ENCODE measurements around the gene C16orf87.
"Not testable (repeated sequence)": the region's sequence is repeated elsewhere in the genome, so short reads cannot be mapped to it uniquely, and the experiment has no call there.

The C16orf87 gene

DNA sequence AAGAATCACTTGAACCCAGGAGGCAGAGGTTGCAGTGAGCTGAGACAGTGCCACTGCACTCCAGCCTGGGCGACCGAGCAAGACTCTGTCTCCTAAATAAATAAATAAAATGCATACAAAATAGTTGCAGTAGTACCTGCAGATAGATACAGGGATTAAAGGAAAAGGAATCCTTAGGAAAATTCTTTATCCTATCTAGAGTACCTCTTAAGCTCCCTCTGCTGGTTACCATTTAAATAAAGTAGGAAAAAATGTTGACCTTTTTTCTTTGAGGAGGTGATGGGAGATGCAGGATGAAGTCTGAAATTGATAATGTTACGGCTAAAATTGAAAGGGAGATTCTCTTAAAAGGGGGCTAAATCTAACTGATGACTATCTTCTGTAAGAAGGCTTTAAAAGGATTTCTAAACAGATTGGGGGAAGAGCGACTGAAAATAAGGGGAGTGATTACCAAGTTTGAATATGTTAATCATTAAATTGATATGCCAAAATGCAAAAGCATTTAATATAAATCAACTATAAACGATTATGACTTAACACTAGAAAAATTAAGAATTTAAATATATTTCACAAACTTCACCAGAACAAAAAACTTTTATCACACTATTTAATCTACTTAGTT, 29.4 kb downstream of the C16orf87 start:
- FAIRE-seq (peak; percentile 50), DNase-seq (ENCODE audit: insufficient read length, low spot score) (no peak)
- TF ChIP-seq POLR2A (IDR thresholded peaks at IDR 0.05; ENCODE audit: low read depth, low read length): no peak

DNA sequence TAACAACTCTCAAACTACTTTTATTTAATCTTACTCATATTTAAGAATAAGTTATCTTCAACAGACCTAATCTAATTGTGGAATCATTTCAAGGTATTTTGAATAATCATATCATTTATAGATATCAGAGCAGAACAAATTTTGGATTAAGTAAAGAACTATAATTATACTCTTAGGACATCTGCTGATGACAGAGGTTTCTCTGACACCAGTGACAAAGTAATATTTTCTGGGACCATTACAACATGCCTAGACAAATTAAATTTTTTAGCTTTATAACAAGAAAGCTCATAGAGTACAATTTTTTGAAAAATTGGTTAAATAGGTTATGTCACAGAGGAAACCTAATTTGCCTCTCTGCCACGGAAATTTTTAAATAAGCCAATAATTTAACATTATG, 30.5 kb downstream of the C16orf87 start:
- FAIRE-seq (no peak), DNase-seq (ENCODE audit: insufficient read length, low spot score) (no peak)
- no peak for TF ChIP-seq POLR2A (IDR thresholded peaks at IDR 0.05; ENCODE audit: low read depth, low read length)

DNA sequence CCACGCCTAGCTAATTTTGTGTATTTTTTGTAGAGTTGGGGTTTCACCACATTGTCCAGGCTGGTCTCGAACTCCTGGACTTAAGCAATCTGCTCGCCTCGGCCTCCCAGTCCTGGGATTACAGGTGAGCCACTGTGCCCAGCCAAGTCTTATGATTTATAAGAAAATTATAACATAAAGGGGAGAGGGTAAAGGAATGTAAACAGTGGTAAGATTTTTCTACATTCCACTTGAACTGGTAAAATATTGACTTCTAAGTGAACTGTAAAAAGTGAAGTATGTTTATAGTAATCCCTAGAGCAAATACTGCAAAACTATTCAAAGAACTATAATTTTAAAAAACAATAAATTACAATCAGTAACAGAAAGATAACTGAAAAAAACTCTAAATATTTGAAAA, 33.5 kb downstream of the C16orf87 start:
- DNase-seq (ENCODE audit: insufficient read length, low spot score) (no peak), FAIRE-seq (no peak)
- TF ChIP-seq POLR2A (IDR thresholded peaks at IDR 0.05; ENCODE audit: low read depth, low read length): no peak

DNA sequence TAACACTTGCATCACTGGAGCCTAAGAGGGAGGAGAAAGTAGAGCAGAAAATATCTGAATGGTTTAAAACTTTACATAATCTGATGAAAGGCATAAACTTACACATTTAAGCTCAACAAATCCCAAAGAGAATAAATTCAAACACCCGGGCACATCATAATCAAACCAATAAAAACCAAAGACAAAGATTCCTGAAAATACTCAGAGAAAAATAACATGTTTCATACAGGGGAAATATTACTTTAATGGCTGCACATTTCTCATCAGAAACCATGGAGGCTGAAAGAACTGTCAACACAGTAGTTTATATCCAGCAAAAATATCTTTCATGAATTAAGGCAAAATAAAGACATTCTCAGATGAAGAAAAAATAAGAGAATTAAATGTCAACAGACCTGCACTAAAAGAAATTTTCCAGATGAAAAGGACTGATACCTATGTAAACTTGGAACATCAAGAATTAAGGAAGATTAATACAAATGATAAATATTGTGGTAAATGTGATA, 34.2 kb downstream of the C16orf87 start:
- TF ChIP-seq POLR2A (IDR thresholded peaks at IDR 0.05; ENCODE audit: low read depth, low read length): no peak
- DNase-seq (ENCODE audit: insufficient read length, low spot score) (no peak), FAIRE-seq (no peak)

DNA sequence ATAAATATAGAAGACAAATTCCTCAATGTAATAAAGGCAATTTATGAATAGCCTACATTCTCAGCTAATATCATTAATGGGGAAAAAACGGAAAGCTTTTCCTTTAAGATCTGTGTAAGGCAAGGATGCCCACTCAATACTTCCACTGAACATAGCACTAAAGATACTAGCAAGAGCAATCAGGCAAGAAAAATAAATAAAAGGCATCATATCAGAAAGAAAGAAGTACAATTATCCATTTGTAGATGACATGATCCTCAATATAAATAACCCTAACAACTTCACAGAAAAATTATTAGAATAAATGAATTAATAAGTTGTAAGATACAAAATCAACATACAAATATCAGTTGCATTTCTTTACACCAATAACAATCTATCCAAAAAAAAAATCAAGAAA, 37.1 kb downstream of the C16orf87 start:
- DNase-seq (ENCODE audit: insufficient read length, low spot score): no peak
- no peak for FAIRE-seq
- no peak for TF ChIP-seq POLR2A (IDR thresholded peaks at IDR 0.05; ENCODE audit: low read depth, low read length)

DNA sequence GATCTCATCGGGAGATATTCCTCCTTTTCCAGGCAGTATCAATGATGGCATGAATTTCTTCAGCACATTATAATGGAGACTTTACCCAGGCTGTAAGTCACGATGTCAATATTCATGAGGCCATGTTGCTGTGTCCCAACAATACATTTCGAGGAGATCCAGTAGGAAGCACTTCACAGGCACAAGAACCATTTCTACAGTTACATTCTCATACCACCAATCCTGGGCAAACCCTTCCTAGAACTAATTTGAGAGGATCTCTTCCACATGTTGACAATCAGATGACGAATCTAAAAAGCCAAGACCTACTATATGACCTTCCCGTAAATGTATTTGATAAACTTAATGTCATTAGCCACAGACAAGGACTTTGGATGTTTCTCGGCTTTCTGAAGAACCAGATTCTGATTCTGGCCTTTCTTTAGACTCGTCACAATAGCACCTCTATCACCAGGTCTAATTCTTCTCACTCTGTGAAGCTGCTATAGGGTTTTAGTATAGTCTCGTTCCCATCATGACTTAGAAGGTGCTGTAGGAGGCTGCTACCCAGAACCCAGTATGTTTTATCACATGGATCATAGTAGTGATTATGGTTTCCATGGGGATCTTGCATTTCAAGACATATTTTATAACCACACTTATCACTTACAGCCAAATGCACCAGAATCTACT, 40.2 kb downstream of the C16orf87 start:
- no peak for TF ChIP-seq POLR2A (IDR thresholded peaks at IDR 0.05; ENCODE audit: low read depth, low read length)
- no peak for DNase-seq (ENCODE audit: insufficient read length, low spot score)
- peak; percentile 70 for FAIRE-seq

DNA sequence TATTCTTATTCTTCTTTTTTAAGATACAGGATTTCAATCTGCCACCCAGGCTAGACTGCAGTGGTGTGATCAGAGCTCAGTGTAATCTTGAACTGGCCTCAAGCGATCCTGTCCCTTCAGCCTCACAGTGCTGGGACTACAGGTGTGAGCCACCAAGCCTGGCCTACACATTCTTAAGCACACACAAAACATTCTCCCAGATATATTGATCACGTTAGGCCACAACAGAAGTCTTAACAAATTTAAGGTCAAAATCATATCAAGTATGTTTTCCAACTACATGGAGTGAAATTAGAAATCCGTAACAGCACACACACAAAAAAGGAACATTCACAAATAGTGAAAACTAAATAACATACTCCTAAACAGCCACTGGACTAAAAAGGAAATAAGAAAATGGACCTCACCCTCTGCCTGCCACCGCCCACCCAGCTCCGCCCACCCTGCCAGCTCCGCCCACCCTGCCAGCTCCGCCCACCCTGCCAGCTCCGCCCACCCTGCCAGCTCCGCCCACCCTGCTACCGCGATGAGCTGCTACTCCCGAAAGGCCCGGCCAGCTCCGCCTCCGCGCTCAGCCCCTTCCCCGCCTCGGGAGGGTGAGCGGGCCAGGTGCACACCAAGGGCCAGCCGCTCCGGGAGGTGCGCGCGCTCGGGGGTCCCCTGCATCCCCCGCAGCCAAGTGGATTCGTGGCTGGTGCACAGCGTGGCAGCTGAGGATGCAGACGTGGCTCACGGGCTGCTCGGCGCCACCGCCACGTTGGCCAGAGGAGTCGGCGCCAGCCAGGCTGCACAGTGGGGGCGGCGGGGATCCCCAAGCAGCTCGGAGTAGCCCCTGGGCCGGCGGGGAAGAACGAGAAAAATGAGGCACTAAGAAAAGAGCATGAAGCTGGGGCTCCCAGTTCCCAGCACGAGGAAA, 41.2 kb downstream of the C16orf87 start:
- TF ChIP-seq POLR2A (IDR thresholded peaks at IDR 0.05; ENCODE audit: low read depth, low read length): peak; percentile 80
- FAIRE-seq (peak; percentile 68), DNase-seq (ENCODE audit: insufficient read length, low spot score) (peak; percentile 78)

DNA sequence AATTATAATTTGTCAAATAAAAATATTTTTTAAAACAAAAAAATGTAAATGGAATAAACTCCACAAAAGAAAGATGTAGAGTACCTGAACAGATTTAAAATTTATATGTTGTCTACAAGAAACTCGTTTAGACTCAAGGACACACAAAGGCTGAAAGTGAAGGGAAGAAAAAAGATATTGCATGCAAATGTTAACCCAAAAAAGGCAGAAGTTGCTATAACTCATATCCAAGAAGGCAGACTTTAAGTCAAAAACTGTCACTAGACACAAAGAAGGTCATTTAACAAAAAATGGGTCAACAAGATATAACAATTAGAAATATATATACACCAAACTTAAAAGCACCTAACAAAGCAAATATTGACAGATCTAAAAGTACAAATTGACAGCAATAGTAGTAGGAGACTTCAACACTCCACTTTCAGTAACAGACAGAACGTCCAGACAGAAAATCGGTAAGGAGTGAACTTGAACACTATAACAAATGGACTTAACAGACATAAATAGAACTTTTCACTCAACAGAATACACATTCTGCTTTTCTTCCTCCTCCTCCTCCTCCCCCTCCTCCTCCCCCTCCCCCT, 42.0 kb downstream of the C16orf87 start:
- peak; percentile 33 for FAIRE-seq
- no peak for DNase-seq (ENCODE audit: insufficient read length, low spot score)
- TF ChIP-seq POLR2A (IDR thresholded peaks at IDR 0.05; ENCODE audit: low read depth, low read length): no peak

DNA sequence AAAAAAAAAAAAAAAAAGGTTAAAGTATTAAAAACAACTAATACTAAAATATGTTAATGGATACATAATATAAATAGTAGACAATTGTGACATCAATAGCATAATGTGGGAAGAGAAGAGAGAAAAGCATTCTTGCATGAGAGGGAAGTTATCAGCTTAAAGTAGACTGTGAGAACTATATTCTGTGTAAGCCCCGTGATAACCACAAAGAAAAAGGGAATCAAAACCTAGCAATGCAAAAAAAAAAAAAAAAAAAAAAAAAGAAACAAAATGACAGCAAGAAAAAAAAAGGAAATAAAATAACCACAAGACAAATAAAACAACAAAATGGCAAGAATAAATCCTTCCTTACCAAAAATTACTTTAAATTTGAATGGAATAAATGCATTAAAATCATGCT, 43.1 kb downstream of the C16orf87 start:
- DNase-seq (ENCODE audit: insufficient read length, low spot score) (no peak), FAIRE-seq (no peak)
- no peak for TF ChIP-seq POLR2A (IDR thresholded peaks at IDR 0.05; ENCODE audit: low read depth, low read length)

DNA sequence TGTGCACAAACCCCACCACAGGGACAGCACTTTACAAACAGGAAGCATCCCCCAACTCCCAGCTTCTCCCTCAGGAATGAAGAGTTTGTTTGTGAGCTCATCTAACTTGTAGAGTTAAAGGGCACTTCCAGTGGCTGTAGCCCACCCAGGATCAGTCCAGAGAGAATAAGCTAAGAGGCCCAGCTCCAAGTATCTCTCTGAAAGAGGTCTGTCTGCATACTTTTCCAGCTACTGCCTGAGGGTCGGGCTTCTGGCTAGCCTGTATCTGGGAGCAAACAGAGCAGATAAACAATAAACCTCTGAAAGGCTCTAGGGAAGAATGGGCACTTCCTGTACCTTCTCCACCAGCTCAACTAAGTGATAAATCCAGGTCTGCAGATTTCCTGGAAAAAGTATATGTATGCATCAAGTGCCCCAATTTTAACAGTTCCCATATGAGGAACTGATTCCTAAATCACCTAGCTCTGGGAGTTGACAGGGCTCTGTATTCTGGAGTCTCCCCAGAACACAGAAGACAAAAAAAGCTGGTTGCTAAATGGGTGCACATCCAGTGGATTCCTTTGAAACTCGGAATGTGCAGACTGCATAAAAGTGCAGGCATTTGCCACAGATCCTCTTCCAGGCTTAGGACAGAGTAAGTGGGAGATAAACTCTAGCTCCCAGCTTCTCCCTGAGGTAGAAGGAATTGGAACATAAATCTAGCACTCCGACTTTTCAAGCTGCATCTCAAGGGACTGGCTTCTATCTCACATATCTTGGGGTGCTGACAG, 45.7 kb downstream of the C16orf87 start:
- no peak for TF ChIP-seq POLR2A (IDR thresholded peaks at IDR 0.05; ENCODE audit: low read depth, low read length)
- DNase-seq (ENCODE audit: insufficient read length, low spot score): no peak
- no peak for FAIRE-seq

DNA sequence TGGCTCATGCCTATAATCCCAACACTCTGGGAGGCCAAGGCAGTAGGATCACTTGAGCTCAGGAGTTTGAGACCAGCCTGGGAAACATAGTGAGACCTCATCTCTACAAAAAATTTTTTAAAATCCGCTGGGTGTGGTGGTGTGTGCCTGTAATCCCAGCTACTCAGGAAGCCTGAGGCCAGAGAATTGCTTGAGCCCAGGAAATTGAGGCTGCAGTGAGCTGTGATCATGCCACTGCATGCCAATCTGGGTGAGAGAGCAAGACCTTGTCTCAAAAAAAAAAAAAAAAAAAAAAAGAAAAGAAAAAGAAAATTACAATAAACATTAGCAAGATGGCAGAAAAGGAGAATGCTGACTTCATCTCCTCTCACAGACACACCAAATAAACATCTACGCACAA, 46.4 kb downstream of the C16orf87 start:
- FAIRE-seq; DNase-seq (ENCODE audit: insufficient read length, low spot score): not testable (repeated sequence)

DNA sequence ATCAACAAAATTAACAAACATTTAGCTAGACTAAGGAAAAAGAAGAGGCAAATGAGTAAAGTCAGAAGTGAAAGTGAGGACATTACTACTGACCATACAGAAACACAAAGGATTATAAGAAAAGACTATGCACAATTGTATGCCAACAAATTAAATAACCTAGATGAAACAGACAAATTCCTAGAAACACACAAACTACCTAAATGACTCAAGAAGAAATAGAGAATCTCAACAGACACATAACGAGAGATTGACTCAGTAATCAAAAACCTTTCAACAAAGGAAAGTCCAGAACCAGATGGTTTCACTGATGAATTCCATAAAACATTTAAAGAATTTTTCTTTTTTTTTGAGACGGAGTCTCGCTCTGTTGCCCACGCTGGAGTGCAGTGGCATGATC, 47.2 kb downstream of the C16orf87 start:
- no peak for TF ChIP-seq POLR2A (IDR thresholded peaks at IDR 0.05; ENCODE audit: low read depth, low read length)
- no peak for FAIRE-seq
- no peak for DNase-seq (ENCODE audit: insufficient read length, low spot score)

DNA sequence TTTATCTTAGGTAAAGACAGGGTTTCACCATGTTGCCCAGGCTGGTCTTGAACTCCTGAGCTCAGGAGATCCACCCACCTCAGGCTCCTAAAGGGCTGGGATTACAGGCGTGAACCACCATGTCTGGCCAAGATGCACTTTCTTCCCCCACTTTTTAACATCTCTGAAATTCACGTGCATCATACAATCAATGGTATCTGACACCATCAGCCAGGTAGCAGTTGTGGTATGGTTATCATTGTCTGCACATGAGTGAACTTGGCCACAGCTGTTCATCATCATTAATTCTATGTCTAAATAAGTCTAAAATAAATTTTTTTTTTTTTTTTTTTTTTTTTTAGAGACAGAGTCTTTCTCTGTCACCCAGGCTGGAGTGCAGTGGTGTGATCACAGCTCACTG, 48.7 kb downstream of the C16orf87 start:
- FAIRE-seq (no peak), DNase-seq (ENCODE audit: insufficient read length, low spot score) (no peak)
- TF ChIP-seq POLR2A (IDR thresholded peaks at IDR 0.05; ENCODE audit: low read depth, low read length): no peak

Measured in H54 (cell line).